NB4 (cell line): Measurements from ENCODE around the gene ITPR2.
"Not testable (repeated sequence)": the region's sequence is repeated elsewhere in the genome, so short reads cannot be mapped to it uniquely, and the experiment has no call there.

ENCODE experiments used
- DNase-seq: peaks from one replicate; pipeline ENCODE4 v3.0.0; 2010; ENCODE audit warnings: low read depth
- H3K4me3 ChIP-seq: one replicate; pipeline ENCODE4 v1.5.1; 2011; ENCODE audit warnings: mild to moderate bottlenecking, low read depth, low read length, moderate library complexity
- MYC ChIP-seq: IDR thresholded peaks from 2 replicates; pipeline ENCODE4 v1.6.1; 2011; ENCODE audit warnings: low read depth, low read length
- POLR2A ChIP-seq: IDR thresholded peaks from 2 replicates; pipeline ENCODE4 v1.6.1; 2011; ENCODE audit warnings: mild to moderate bottlenecking; ENCODE audit not compliant: insufficient read length; ENCODE audit errors: extremely low read depth
- TF ChIP-seq, protein P1 (sequence below): IDR thresholded peaks from 2 replicates; pipeline ENCODE4 v1.6.1; 2011; ENCODE audit warnings: low read depth, low read length
- TF ChIP-seq, protein P2 (sequence below): IDR thresholded peaks from one replicate; pipeline ENCODE4 v1.5.1; 2012; ENCODE audit warnings: low read depth, low read length

Gene ITPR2

DNA sequence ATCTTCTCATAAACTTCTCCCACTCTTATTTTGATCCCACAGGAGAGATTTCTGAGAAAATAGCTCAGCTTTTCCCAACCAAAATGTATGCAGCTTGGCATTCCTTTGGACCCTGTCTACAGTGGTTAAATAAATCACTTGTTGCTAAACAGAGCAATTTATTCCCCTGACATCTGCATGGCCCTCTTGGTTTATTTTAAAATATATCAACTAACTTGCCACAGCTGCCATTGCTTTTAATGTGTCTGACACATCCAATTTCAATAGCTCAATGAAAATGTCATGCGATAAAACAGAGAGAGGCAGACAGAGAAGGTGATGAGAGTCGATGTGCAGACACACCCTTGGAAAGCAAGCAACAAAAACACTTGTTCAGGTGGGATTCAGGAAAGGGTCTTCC, 509.3 kb downstream of the ITPR2 start:
- DNase-seq, result no peak
- TF ChIP-seq POLR2A, result no peak
- H3K4me3 ChIP-seq, result no peak overlapping the region

DNA sequence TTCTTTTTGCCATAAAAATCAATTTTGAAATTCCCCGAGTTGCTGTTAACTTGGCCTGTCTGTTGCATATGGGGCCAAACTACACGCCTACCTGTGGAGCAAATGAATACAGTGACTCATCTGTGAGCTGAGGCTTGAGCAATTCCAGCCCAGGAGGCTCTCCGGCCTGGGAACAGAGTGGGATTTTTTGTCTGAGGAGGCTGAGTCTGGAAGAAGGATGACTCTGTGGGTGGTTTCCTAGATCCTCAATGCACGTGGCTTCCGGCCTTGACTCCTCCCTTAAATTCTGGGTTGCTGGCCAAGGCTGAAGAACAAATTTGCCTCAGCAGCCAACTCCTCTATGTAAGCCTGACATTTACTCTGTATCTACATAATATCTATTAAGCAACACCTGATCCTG, 513.5 kb downstream of the ITPR2 start:
- no peak for DNase-seq
- no peak overlapping the region for H3K4me3 ChIP-seq
- TF ChIP-seq POLR2A, result no peak
- TF ChIP-seq, protein P1, sequence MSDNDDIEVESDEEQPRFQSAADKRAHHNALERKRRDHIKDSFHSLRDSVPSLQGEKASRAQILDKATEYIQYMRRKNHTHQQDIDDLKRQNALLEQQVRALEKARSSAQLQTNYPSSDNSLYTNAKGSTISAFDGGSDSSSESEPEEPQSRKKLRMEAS, result no peak
- TF ChIP-seq MYC, result no peak
- TF ChIP-seq, protein P2, sequence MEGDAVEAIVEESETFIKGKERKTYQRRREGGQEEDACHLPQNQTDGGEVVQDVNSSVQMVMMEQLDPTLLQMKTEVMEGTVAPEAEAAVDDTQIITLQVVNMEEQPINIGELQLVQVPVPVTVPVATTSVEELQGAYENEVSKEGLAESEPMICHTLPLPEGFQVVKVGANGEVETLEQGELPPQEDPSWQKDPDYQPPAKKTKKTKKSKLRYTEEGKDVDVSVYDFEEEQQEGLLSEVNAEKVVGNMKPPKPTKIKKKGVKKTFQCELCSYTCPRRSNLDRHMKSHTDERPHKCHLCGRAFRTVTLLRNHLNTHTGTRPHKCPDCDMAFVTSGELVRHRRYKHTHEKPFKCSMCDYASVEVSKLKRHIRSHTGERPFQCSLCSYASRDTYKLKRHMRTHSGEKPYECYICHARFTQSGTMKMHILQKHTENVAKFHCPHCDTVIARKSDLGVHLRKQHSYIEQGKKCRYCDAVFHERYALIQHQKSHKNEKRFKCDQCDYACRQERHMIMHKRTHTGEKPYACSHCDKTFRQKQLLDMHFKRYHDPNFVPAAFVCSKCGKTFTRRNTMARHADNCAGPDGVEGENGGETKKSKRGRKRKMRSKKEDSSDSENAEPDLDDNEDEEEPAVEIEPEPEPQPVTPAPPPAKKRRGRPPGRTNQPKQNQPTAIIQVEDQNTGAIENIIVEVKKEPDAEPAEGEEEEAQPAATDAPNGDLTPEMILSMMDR, result no peak

DNA sequence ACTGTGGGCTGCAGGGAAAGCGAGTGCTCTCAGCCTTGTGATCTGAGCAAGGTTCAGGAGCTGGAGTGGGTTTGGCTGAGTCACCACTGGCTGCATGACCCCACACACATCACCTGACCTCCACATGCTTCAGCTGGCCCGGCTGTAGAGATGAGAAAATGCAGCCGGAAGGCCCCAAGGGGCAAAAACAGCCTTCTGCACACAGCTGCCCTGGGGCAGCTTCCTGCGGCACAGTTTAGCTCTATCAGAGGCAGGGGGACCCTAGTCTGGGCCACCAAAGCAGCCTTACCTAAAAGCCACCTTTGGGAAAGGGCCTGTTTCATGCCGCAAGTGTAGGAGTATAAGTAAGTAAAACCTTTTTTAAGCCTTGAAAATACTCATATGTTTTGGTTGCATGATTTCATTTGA, 514.3 kb downstream of the ITPR2 start:
- H3K4me3 ChIP-seq, result no peak overlapping the region
- DNase-seq, result peak; percentile 87
- TF ChIP-seq, protein P2, result no peak
- peak; percentile 91 for TF ChIP-seq MYC
- TF ChIP-seq, protein P1, result peak; percentile 93

DNA sequence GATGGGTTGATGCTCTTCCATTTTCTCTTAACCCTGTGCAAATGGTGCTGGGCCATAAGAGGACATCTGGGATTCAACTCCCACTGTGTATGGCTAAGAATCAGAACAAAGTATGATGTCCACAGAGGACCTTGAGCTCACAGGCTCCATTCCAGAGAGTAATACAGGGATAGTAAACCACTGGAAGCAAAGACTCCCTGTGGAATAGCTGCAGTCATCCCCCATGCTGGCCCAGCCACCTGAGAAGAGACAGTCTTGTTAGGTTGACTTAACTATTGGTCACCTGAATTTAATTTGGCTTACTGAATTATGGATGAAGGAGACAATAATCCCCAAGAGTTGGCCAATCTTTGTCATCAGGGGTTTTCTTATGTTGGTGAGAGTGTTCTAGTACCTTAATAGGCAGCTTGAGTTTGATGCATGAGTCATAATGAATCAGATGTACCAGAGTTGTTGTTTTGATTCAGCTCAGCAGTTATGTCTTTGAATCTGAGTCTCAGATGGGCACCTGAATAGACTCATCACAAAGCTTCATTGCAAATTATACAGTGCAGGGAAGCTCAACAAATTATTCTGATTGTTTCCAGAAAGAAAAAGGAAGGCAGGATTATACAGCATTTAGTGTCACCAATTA, 514.9 kb downstream of the ITPR2 start:
- peak; percentile 38 for DNase-seq
- H3K4me3 ChIP-seq, result no peak overlapping the region
- TF ChIP-seq, protein P2, result no peak
- TF ChIP-seq POLR2A, result no peak
- no peak for TF ChIP-seq MYC
- TF ChIP-seq, protein P1, result no peak

DNA sequence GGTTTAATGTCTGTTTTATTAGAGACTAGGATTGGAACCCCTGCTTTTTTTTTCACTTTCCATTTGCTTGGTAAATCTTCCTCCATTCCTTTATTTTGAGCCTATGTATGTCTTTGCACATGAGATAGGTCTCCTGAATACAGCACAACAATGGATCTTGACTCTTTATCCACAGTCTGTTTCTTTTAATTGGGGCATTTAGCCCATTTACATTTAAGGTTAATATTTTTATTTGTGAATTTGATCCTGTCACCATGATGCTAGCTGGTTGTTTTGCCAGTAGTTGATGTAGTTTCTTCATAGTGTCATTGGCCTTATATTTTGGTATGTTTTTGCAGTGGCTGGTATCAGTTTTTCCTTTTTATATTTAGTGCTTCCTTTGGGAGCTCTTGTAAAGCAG, 518.9 kb downstream of the ITPR2 start:
- DNase-seq, H3K4me3 ChIP-seq: not testable (repeated sequence)

DNA sequence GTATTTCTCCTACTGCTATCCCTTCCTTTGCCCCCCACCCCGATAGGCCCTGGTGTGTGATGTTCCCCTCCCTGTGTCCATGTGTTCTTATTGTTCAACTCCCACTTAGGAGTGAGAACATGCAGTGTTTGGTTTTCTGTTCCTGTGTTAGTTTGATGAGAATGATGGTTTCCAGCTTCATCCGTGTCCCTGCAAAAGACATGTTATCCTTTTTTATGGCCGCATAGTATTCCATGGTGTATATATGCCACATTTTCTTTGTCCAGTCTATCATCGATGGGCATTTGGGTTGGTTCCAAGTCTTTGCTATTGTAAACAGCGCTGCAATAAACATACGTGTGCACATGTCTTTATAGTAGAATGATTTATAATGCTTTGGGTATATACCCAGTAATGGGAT, 522.5 kb downstream of the ITPR2 start:
- not testable (repeated sequence) for DNase-seq, H3K4me3 ChIP-seq

DNA sequence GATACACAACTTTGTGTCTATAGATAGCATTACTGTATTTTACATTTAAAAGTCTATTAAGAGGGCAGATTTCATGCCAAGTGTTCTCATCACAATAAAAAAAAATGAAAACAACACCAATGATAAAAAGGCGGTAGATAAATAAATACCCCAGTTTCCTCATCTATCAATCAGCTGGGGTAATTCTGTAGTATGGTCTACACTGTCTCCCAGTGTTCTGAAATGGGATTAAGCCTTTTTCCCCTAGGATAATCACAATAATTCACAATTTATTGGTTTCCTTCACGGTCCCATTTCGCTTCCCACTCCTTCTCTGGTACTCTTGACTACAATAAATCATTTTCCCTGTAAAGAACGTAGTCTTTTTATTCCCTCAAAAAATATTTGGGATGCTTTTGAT, 523.4 kb downstream of the ITPR2 start:
- no peak for DNase-seq
- no peak for TF ChIP-seq POLR2A
- TF ChIP-seq, protein P1, result no peak
- TF ChIP-seq, protein P2, result no peak
- H3K4me3 ChIP-seq, result no peak overlapping the region

DNA sequence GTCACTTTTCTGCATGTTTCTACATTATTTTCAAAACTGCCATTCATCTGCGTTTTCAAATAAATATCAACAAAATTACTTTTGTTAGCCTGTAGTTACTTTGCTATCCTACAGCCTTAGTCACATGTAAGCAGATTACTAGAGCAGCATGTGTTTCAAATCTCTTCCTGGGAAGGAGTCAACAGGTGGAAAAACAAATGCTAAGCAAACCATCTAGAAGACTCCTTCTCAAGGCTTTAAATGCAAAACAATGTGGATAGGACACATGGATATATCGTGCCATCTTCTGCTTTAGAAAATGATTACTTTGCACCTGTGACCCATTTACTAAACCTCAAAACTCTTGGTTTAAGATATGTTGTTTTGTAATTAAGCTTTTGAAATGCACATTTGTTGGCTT, 528.7 kb downstream of the ITPR2 start:
- no peak overlapping the region for H3K4me3 ChIP-seq
- no peak for DNase-seq
- no peak for TF ChIP-seq POLR2A
- TF ChIP-seq, protein P2, result no peak
- no peak for TF ChIP-seq MYC
- TF ChIP-seq, protein P1, result no peak
